Mesendoderm (in vitro differentiated cells): Measurements from ENCODE around the gene VIPR2.
A peak's percentile ranks its signal among the peaks of the same experiment; 100 is the strongest.

Experiments used
- DNase-seq: peaks from one replicate; pipeline ENCODE4 v3.0.0; 2013
- H2AK5ac ChIP-seq: 2 replicates; pipeline ENCODE4 v1.6.1; 2013; ENCODE audit warnings: low read length, inconsistent platforms
- H2BK120ac ChIP-seq: 2 replicates; pipeline ENCODE4 v1.6.1; 2013; ENCODE audit warnings: low read depth, mild to moderate bottlenecking, low read length, moderate library complexity, mixed read lengths
- H2BK15ac ChIP-seq: replicated peaks from 2 replicates; pipeline ENCODE4 v1.6.1; 2013; ENCODE audit warnings: low read depth, mild to moderate bottlenecking, moderate library complexity
- H2BK5ac ChIP-seq: 2 replicates; pipeline ENCODE4 v1.6.1; 2013; ENCODE audit warnings: low read length, inconsistent platforms
- H3K18ac ChIP-seq: 2 replicates; pipeline ENCODE4 v1.6.1; 2013; ENCODE audit warnings: mild to moderate bottlenecking, low read length, mixed read lengths
- H3K23ac ChIP-seq: one replicate; pipeline ENCODE4 v1.6.1; 2013; ENCODE audit warnings: low read length
- H3K27ac ChIP-seq: 2 replicates; pipeline ENCODE4 v1.5.1; 2013; ENCODE audit warnings: low read depth, mild to moderate bottlenecking, inconsistent platforms, low read length, moderate library complexity
- H3K27me3 ChIP-seq: 2 replicates; pipeline ENCODE4 v1.6.1; 2013; ENCODE audit warnings: low read length, control low read depth, mild to moderate bottlenecking, inconsistent platforms; ENCODE audit not compliant: insufficient read depth, poor library complexity
- H3K36me3 ChIP-seq: 2 replicates; pipeline ENCODE4 v1.6.1; 2013; ENCODE audit warnings: low read length, inconsistent platforms; ENCODE audit not compliant: control insufficient read depth, insufficient read depth
- H3K4ac ChIP-seq: one replicate; pipeline ENCODE4 v1.6.1; 2013; ENCODE audit warnings: low read depth, mild to moderate bottlenecking, low read length, moderate library complexity
- H3K4me1 ChIP-seq: 2 replicates; pipeline ENCODE4 v1.6.1; 2013; ENCODE audit warnings: low read depth, low read length, inconsistent platforms; ENCODE audit not compliant: control insufficient read depth
- H3K4me2 ChIP-seq: 2 replicates; pipeline ENCODE4 v1.6.1; 2013; ENCODE audit warnings: low read length
- H3K4me3 ChIP-seq: 2 replicates; pipeline ENCODE4 v1.5.1; 2013; ENCODE audit warnings: mild to moderate bottlenecking, low read length
- H3K56ac ChIP-seq: one replicate; pipeline ENCODE4 v1.6.1; 2013; ENCODE audit warnings: low read length
- H3K79me1 ChIP-seq: 2 replicates; pipeline ENCODE4 v1.6.1; 2013; ENCODE audit warnings: low read length, inconsistent platforms
- H3K79me2 ChIP-seq: 2 replicates; pipeline ENCODE4 v1.6.1; 2013; ENCODE audit warnings: mild to moderate bottlenecking, low read length; ENCODE audit not compliant: control insufficient read depth, insufficient read depth
- H3K9ac ChIP-seq: 2 replicates; pipeline ENCODE4 v1.6.1; 2013; ENCODE audit warnings: low read length, inconsistent platforms
- H4K5ac ChIP-seq: one replicate; pipeline ENCODE4 v1.6.1; 2013; ENCODE audit warnings: low read length
- H4K8ac ChIP-seq: one replicate; pipeline ENCODE4 v1.6.1; 2013; ENCODE audit warnings: low read depth, mild to moderate bottlenecking, control low read depth, low read length, moderate library complexity
- WGBS: extraction: QIAGEN DNeasy Blood & Tissue Kit; methylation state at CpG from one replicate; pipeline ENCODE4 v1.1.7; 2013; ENCODE audit warnings: low lambda C conversion rate, missing lambda C conversion rate; ENCODE audit not compliant: insufficient coverage; ENCODE audit errors: extremely low coverage; 5-methylcytosine and 5-hydroxymethylcytosine counted together

VIPR2 gene

GRCh38 chr7:159107161-159107892 lies 37.3 kb downstream of the VIPR2 start:
- WGBS, result no CpG with 5 or more reads among the region's 13 CpGs
- Histone ChIP-seq H3K23ac (peak overlapping the region; percentile 70), H3K4me3 (no peak overlapping the region), H4K8ac (no peak overlapping the region), H3K4ac (no peak overlapping the region), H3K79me1 (no peaks in the 10 kb centered on the region), H3K4me1 (peaks cover 11% of the 10 kb centered on the region), H3K4me2 (no peak overlapping the region), H2BK5ac (peak overlapping the region; percentile 52), H3K18ac (peak overlapping the region; percentile 2), H3K56ac (peak overlapping the region; percentile 50), H2BK120ac (no peak overlapping the region), H3K9ac (no peak overlapping the region), H2AK5ac (peak overlapping the region; percentile 89), H4K5ac (no peak overlapping the region), H3K79me2 (no peaks in the 10 kb centered on the region), H3K27ac (no peak overlapping the region), H3K36me3 (no peaks in the 10 kb centered on the region), H2BK15ac (no peak overlapping the region), H3K27me3 (no peaks in the 10 kb centered on the region)
- no peak for DNase-seq

- no peak overlapping the region for H3K4me2 ChIP-seq
- no peak overlapping the region for H4K8ac ChIP-seq
- no peak overlapping the region for H2BK15ac ChIP-seq
- WGBS, result no CpG with 5 or more reads among the region's 13 CpGs
- peak overlapping the region; percentile 20 for H2BK5ac ChIP-seq
- H3K79me1 ChIP-seq, result no peaks in the 10 kb centered on the region
- peak; percentile 89 for DNase-seq
- peak overlapping the region; percentile 19 for H3K4ac ChIP-seq
- peak overlapping the region; percentile 53 for H3K27ac ChIP-seq
- no peak overlapping the region for H3K9ac ChIP-seq
- no peak overlapping the region for H2BK120ac ChIP-seq
- H3K27me3 ChIP-seq, result no peaks in the 10 kb centered on the region
- H3K36me3 ChIP-seq, result no peaks in the 10 kb centered on the region
- peak overlapping the region; percentile 13 for H3K18ac ChIP-seq
- H3K4me1 ChIP-seq, result peaks cover 11% of the 10 kb centered on the region
- H3K56ac ChIP-seq, result peak overlapping the region; percentile 50
- no peak overlapping the region for H3K4me3 ChIP-seq
- no peaks in the 10 kb centered on the region for H3K79me2 ChIP-seq
- H3K23ac ChIP-seq, result no peak overlapping the region
- no peak overlapping the region for H4K5ac ChIP-seq
- H2AK5ac ChIP-seq, result no peak overlapping the region
Observed at GRCh38 chr7:159105832-159106811, 38.5 kb downstream of the VIPR2 start.

GRCh38 chr7:159105066-159105780 lies 39.4 kb downstream of the VIPR2 start:
- no peak overlapping the region for H2AK5ac ChIP-seq
- H3K27me3 ChIP-seq, result no peaks in the 10 kb centered on the region
- no peaks in the 10 kb centered on the region for H3K79me2 ChIP-seq
- H3K9ac ChIP-seq, result no peak overlapping the region
- H3K56ac ChIP-seq, result peak overlapping the region; percentile 44
- H3K4me1 ChIP-seq, result peaks cover 11% of the 10 kb centered on the region
- no peak overlapping the region for H3K4me3 ChIP-seq
- H3K23ac ChIP-seq, result no peak overlapping the region
- H3K36me3 ChIP-seq, result no peaks in the 10 kb centered on the region
- H4K5ac ChIP-seq, result no peak overlapping the region
- no peak overlapping the region for H4K8ac ChIP-seq
- DNase-seq, result no peak
- no peak overlapping the region for H2BK15ac ChIP-seq
- H3K18ac ChIP-seq, result peak overlapping the region; percentile 33
- no peak overlapping the region for H2BK5ac ChIP-seq
- no peak overlapping the region for H3K27ac ChIP-seq
- H2BK120ac ChIP-seq, result no peak overlapping the region
- no peak overlapping the region for H3K4me2 ChIP-seq
- WGBS, result no CpG with 5 or more reads among the region's 14 CpGs
- no peaks in the 10 kb centered on the region for H3K79me1 ChIP-seq
- peak overlapping the region; percentile 5 for H3K4ac ChIP-seq

- Histone ChIP-seq H2BK120ac (no peak overlapping the region), H3K56ac (no peak overlapping the region), H3K9ac (no peak overlapping the region), H3K4me3 (no peak overlapping the region), H3K79me1 (no peaks in the 10 kb centered on the region), H3K18ac (no peak overlapping the region), H3K27ac (no peak overlapping the region), H3K4ac (no peak overlapping the region), H3K79me2 (no peaks in the 10 kb centered on the region), H3K23ac (no peak overlapping the region), H3K4me1 (peaks cover 15% of the 10 kb centered on the region), H2AK5ac (no peak overlapping the region), H3K36me3 (no peaks in the 10 kb centered on the region), H3K4me2 (no peak overlapping the region), H2BK5ac (no peak overlapping the region), H4K5ac (no peak overlapping the region), H4K8ac (no peak overlapping the region), H2BK15ac (no peak overlapping the region), H3K27me3 (no peaks in the 10 kb centered on the region)
- WGBS, result no CpG with 5 or more reads among the region's 19 CpGs
- DNase-seq, result no peak
Observed at GRCh38 chr7:159104188-159104920, 40.3 kb downstream of the VIPR2 start.

- Histone ChIP-seq H2BK5ac (no peak overlapping the region), H4K8ac (no peak overlapping the region), H2BK15ac (no peak overlapping the region), H3K27ac (no peak overlapping the region), H3K23ac (no peak overlapping the region), H3K4me2 (no peak overlapping the region), H3K36me3 (no peaks in the 10 kb centered on the region), H3K79me1 (no peaks in the 10 kb centered on the region), H4K5ac (no peak overlapping the region), H3K79me2 (no peaks in the 10 kb centered on the region), H3K18ac (no peak overlapping the region), H3K4ac (no peak overlapping the region), H2AK5ac (no peak overlapping the region), H2BK120ac (no peak overlapping the region), H3K27me3 (no peaks in the 10 kb centered on the region), H3K9ac (no peak overlapping the region), H3K4me1 (peaks cover 15% of the 10 kb centered on the region), H3K56ac (no peak overlapping the region), H3K4me3 (no peak overlapping the region)
- no peak for DNase-seq
- no CpG with 5 or more reads among the region's 21 CpGs for WGBS
Observed at GRCh38 chr7:159103382-159104187, 41.1 kb downstream of the VIPR2 start.
